SKM-1 treated with dmso at 0.1 percent for 144 hours (cell line): Measurements from ENCODE around the gene TTLL1.
"Not testable (repeated sequence)": the region's sequence is repeated elsewhere in the genome, so short reads cannot be mapped to it uniquely, and the experiment has no call there.

Experiments used
- DNase-seq: peaks from one replicate; lab custom pipeline; 2025; ENCODE audit not compliant: unreplicated experiment; lab: John Stamatoyannopoulos, UW

The TTLL1 gene

GRCh38 chr22:42995654-42996053 lies 93.5 kb downstream of the TTLL1 start:
- DNase-seq: not testable (repeated sequence)

DNA sequence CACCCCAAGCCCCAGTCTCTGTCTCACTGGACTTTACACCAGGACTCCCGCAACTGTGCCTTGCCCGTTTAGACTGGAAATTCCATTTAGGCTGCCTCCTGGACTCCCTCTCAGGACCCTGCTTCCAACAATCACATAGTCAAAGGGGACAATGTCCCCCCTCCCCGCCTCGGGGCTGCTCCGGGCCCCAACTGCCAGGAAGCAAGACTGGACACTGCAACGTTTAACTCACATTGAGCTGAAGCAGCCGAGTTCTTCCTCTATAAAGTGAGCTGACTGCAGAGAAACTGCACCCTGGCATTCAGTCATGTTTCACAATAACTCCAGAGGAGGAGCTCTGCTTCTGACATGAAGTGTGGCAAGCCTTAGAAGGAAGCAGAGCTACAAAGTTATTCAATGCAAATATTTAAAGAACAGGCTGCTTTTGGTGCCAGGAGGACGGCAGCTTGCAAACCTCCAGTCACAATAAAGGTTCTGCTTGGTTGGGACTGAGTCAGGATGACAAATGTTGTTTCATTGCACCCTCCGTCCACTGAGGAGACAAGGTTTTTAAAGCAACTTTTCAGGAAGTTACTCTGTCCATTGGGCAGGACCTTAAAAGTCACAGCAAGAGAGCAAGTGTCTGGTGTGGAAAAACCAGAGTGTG lies 94.2 kb downstream of the TTLL1 start:
- peak; percentile 95 for DNase-seq

DNA sequence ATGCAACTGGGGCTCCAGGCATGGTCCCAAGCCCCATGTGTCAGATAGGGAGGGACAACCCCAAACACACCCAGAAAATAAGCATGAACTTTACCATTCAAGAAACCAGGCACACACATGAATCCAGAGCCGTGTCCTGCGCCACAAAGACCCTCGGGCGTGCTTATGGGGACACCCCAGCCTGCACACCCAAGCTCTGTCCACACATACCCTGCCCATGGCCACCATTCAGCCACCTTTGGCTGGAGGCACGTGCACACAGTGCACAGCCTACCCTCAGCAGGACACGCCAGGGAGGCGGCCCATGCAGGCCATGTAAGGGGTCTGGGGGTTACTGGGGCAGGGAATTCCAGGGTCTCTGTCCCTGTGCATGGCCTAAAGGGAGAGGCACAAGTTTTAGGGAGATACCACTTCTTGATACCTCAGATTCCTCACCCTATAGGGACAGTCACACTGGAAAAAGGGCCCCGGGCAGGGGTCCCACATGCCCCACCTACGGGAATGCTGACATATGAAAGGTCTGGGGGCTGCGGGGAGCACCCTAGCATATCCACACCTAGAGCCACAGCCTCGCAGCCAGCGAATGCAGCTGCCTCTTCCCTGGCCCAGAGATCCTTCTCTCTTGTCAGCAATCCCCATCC lies 94.8 kb downstream of the TTLL1 start:
- DNase-seq: no peak

DNA sequence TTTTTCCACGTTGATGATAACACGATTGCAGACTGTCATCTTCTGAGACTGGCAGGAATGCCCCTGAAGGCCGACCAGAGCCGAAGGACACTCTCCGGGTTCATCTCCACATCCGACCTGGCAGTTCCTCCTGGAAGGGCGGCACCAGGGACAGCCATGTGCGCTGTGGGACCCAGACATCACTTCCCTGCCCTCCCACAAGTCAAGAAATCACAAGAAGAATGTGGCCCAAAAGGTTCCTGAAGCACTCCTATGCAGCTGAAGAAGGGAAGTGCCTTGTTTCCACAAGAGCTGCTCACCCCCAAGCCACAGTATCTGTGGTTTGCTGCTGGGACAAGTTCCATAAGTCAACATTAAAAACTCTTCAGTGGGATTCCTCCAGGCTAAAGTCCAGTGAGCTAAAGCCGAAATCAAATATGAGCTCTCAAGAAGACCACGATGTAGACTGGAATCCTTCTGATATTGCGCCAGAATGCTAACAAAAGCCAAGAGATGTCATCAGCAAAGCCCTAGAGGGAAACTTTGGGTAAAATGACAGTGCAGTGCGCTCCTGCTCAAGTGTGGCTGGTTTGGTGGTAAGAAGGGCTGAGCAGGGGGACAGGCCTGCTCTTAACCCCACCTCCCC lies 95.4 kb downstream of the TTLL1 start:
- peak; percentile 23 for DNase-seq

DNA sequence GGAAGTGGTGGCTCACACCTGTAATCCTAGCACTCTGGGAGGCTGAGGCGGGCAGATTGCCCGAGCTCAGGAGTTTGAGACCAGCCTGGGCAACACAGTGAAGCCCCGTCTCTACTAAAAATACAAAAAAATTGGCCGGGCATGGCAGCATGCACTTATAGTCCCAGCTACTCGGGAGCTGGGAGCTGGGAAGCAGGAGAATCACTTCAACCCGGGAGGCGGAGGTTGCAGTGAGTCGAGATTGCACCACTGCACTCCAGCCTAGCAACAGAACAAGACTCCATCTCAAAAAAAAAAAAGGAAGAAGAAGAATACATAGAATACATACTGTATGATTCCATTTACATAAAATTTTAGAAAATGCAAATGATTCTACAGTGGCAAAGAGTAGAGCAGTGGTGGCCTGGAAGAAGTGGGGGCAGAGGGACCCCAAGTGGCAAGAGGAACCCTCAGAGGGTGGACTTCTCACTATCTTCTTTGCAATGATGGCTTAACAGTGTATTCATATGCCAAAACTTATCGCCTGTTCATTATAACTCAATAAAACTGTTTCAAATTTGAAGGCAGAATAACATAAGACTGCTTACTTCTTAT lies 96.2 kb downstream of the TTLL1 start:
- no peak for DNase-seq

GRCh38 chr22:42992092-42992491 lies 97.1 kb downstream of the TTLL1 start:
- no peak for DNase-seq

DNA sequence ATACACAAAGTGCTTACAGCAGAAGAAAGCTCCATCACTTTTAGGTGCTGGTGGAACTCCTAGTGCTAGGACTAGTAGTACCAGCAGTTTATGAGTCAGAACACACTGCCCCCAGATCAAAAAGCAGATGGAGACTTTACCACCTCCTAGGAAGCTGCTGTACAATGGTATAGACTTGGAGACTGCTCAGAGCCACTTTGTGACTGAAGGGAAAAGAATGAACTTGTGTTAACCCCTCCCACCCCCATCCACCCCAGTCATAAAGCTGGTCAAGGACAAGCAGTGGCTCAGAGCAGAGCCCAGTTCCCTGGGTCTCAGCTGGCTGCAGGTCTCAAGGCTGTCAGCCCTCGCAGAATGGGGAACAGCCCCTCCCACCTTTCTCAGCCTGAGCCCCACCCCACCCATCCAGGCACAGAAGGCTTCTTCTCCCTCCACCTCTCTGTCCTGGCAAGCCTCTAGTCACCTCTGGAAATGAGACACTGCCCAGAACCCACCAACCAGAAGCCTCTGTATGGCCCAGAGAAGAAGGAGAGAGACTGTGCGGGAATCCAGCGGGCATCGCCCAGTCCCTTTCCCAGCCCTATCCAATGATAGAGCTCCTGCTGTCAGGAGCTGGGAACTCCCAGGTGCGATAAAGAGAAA lies 98.1 kb downstream of the TTLL1 start:
- DNase-seq: no peak

DNA sequence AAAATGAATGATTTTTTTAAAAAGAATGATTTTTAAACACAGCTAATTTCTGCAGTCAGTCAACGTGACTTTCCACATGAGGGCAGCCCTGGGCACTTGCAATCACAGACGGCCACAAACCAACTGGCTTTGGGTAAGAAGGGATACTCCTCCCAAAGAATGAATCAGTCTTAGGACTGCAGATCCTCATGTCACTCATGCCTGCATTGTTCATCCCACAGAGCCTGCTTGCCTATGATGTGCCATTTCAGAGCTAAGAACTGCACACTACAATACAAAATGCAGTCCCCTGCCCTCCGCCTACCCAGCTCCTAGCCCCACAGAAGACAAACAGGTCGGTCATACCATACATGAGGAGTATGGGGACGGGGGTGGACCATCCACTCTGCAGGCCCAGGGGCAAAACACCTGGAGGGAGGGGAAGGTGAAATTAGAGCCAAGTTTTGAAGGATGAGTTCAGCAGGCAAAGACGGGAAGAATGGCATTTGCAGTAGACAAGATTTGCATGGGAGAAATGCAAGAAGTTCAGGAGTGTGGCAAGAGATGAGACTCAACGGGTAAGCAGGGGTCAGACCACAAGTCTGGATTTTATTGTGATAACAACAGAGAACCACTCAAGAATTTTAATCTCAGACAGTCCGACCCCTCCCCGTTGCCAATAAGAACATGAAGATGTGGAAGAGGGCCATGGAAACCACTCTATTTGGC lies 98.9 kb downstream of the TTLL1 start:
- DNase-seq: no peak
